ENCODE data around the gene ZNF800. TPM values are rescaled to one million over a fixed set of nuclear protein-coding genes. Genes with fewer than 3 reads are reported as not detected.

The ZNF800 gene
- total RNA-seq: 10 to 100 TPM; 13.8 to 16.8 TPM
- 13.6 TPM for polyA plus RNA-seq (2013, experiment 1 of 2)
- 14.0 TPM for polyA plus RNA-seq (2013, experiment 2 of 2)
- long read RNA-seq, experiment 1: 0 reads
- long read RNA-seq, experiment 2, full-length matches to known transcripts: 2 of 11 reads
- long read RNA-seq, experiment 2, partial matches to known transcripts: 4 of 11 reads
- long read RNA-seq, experiment 2, other reads (novel, unspliced or antisense): 5 of 11 reads
- long read RNA-seq, experiment 3, full-length matches to known transcripts: 6 of 31 reads
- long read RNA-seq, experiment 3, partial matches to known transcripts: 22 of 31 reads
- long read RNA-seq, experiment 3, other reads (novel, unspliced or antisense): 3 of 31 reads
- long read RNA-seq, experiment 4: 0 reads

- Histone ChIP-seq H3K27me3 (ENCODE audit: control insufficient read depth, insufficient read depth, low read length, poor library complexity, severe bottlenecking) (peaks cover 22% of the 10 kb centered on the region), H3K9me3 (ENCODE audit: control insufficient read depth, low read length) (no peaks in the 10 kb centered on the region), H3K4me3 (ENCODE audit: low read length) (peak within 1 kb of the TSS; percentile 94), H3K9ac (ENCODE audit: extremely low read depth, low read length, poor library complexity, severe bottlenecking) (peak within 1 kb of the TSS; percentile 38), H3K4me1 (ENCODE audit: control insufficient read depth, insufficient read depth, low read length) (no peaks in the 10 kb centered on the region), H3K27ac (ENCODE audit: low read depth, low read length) (no peak within 1 kb of the TSS), H3K36me3 (ENCODE audit: control insufficient read depth, insufficient read depth, low read length) (peaks cover 24% of the 10 kb centered on the region)
- WGBS, 2 experiments (ENCODE audit: insufficient coverage in 1 of 2, insufficient read length in 1 of 2): 1 to 2% methylated on average over 27 to 67 of the region's 67 CpGs
- peak; percentile 91 for DNase-seq
- Mint-ChIP-seq H3K4me1 (peaks cover 13% of the 10 kb centered on the region), H3K27me3 (ENCODE audit: insufficient read depth) (peaks cover 33% of the 10 kb centered on the region), H3K27ac (peak within 1 kb of the TSS; percentile 52), H3K9me3 (no peaks in the 10 kb centered on the region), H3K36me3 (ENCODE audit: low read depth) (peaks cover 21% of the 10 kb centered on the region), H3K4me3 (peak within 1 kb of the TSS; percentile 83)
- TF ChIP-seq, protein P1, sequence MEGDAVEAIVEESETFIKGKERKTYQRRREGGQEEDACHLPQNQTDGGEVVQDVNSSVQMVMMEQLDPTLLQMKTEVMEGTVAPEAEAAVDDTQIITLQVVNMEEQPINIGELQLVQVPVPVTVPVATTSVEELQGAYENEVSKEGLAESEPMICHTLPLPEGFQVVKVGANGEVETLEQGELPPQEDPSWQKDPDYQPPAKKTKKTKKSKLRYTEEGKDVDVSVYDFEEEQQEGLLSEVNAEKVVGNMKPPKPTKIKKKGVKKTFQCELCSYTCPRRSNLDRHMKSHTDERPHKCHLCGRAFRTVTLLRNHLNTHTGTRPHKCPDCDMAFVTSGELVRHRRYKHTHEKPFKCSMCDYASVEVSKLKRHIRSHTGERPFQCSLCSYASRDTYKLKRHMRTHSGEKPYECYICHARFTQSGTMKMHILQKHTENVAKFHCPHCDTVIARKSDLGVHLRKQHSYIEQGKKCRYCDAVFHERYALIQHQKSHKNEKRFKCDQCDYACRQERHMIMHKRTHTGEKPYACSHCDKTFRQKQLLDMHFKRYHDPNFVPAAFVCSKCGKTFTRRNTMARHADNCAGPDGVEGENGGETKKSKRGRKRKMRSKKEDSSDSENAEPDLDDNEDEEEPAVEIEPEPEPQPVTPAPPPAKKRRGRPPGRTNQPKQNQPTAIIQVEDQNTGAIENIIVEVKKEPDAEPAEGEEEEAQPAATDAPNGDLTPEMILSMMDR (conservative IDR thresholded peaks at IDR 0.05): no peak
Measured at GRCh38 chr7:127392566-127393367, at the start of gene ZNF800. Gene ZNF800, minus strand, starts transcription at chr7:127392708. Its CDS starts 1,151 bp downstream, at chr7:127391557.

DNA sequence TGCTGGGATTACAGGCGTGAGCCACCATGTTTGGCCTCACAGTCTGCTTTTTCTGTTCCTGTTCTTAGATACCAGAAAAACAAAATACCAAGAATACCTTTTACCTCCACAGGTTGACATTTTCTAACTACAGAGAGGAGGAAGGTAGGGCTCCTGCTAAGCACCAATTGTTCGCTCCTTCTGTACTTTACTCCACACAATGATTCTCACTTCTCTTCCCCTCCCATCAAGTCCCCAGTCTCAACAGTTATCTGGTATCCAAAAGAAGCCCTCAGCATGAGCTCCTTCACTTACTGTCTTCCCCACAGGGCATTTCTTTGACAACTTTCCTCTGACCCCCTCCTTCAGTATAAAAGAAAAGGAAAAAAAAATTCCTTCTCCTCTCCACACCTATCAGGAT, 47.7 kb upstream of the ZNF800 start:
- TF ChIP-seq, protein P1 (conservative IDR thresholded peaks at IDR 0.05): no peak
- Histone ChIP-seq H3K4me1 (ENCODE audit: control insufficient read depth, insufficient read depth, low read length) (no peaks in the 10 kb centered on the region), H3K9ac (ENCODE audit: extremely low read depth, low read length, poor library complexity, severe bottlenecking) (no peak overlapping the region), H3K36me3 (ENCODE audit: control insufficient read depth, insufficient read depth, low read length) (no peaks in the 10 kb centered on the region), H3K27ac (ENCODE audit: low read depth, low read length) (no peak overlapping the region), H3K4me3 (ENCODE audit: low read length) (no peak overlapping the region), H3K9me3 (ENCODE audit: control insufficient read depth, low read length) (peaks cover 5% of the 10 kb centered on the region), H3K27me3 (ENCODE audit: control insufficient read depth, insufficient read depth, low read length, poor library complexity, severe bottlenecking) (no peaks in the 10 kb centered on the region)
- H3K27ac Mint-ChIP-seq: no peak overlapping the region
- peaks cover 30% of the 10 kb centered on the region for H3K27me3 Mint-ChIP-seq (ENCODE audit: insufficient read depth)
- DNase-seq: no peak
- H3K4me3 Mint-ChIP-seq: no peak overlapping the region
- H3K9me3 Mint-ChIP-seq: no peaks in the 10 kb centered on the region
- H3K4me1 Mint-ChIP-seq: peaks cover 5% of the 10 kb centered on the region
- no peaks in the 10 kb centered on the region for H3K36me3 Mint-ChIP-seq (ENCODE audit: low read depth)
- 79 to 83% methylated on average over 2 of the region's 2 CpGs for WGBS, 2 experiments (ENCODE audit: insufficient coverage in 1 of 2, insufficient read length in 1 of 2)

DNA sequence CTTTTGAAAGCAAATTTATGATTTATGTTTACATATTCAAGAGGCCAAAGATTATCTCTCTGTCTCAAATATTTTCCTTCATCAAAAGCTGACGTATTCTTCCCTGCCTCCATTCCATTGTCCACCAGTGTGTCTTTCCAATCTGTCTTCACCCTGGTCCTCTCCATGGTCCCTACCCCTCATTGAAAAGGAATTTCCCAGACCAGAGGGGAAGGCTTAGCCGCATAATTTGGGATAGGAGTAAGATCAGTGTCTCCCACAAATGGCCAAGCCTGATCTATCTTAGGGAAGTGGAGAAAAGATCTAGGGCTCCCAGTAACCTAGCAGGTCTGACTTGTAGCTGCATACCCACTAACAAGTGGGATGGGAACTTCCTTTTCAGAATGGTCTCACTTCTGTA, 46.3 kb upstream of the ZNF800 start:
- H3K36me3 Mint-ChIP-seq (ENCODE audit: low read depth): no peaks in the 10 kb centered on the region
- 20 to 93% methylated on average over 1 to 2 of the region's 2 CpGs for WGBS, 2 experiments (ENCODE audit: insufficient coverage in 1 of 2, insufficient read length in 1 of 2)
- Histone ChIP-seq H3K9me3 (ENCODE audit: control insufficient read depth, low read length) (peaks cover 5% of the 10 kb centered on the region), H3K27me3 (ENCODE audit: control insufficient read depth, insufficient read depth, low read length, poor library complexity, severe bottlenecking) (no peaks in the 10 kb centered on the region), H3K9ac (ENCODE audit: extremely low read depth, low read length, poor library complexity, severe bottlenecking) (no peak overlapping the region), H3K4me3 (ENCODE audit: low read length) (no peak overlapping the region), H3K4me1 (ENCODE audit: control insufficient read depth, insufficient read depth, low read length) (no peaks in the 10 kb centered on the region), H3K27ac (ENCODE audit: low read depth, low read length) (no peak overlapping the region), H3K36me3 (ENCODE audit: control insufficient read depth, insufficient read depth, low read length) (no peaks in the 10 kb centered on the region)
- DNase-seq: no peak
- no peaks in the 10 kb centered on the region for H3K9me3 Mint-ChIP-seq
- TF ChIP-seq, protein P1 (conservative IDR thresholded peaks at IDR 0.05): no peak
- peaks cover 5% of the 10 kb centered on the region for H3K4me1 Mint-ChIP-seq
- peaks cover 26% of the 10 kb centered on the region for H3K27me3 Mint-ChIP-seq (ENCODE audit: insufficient read depth)
- H3K27ac Mint-ChIP-seq: no peak overlapping the region
- H3K4me3 Mint-ChIP-seq: no peak overlapping the region

Data from endodermal cell (in vitro differentiated cells).